Neural cell (in vitro differentiated cells): ENCODE results near the gene SDK1. TPM values are rescaled to one million over a fixed set of nuclear protein-coding genes. Genes with fewer than 3 reads are reported as not detected.

ENCODE experiments used
- H2AFZ ChIP-seq: fragments of 200-600, 300-800 bp; sonication (generic), shearing (Covaris generic); 2 replicates; pipeline ENCODE4 v1.6.0; 2014; ENCODE audit warnings: low read depth, mild to moderate bottlenecking, antibody characterized with exemption, low read length, moderate library complexity
- H3F3A ChIP-seq: fragments of 200-600 bp; shearing (Covaris generic); 2 replicates; pipeline ENCODE4 v1.6.1; 2016; ENCODE audit warnings: mild to moderate bottlenecking, moderate library complexity, mixed read lengths, antibody characterized with exemption, low read length; ENCODE audit not compliant: insufficient read depth, poor library complexity, severe bottlenecking
- H3K27ac ChIP-seq: fragments of 200-600, 300-800 bp; sonication (generic), shearing (Covaris generic); 2 replicates; pipeline ENCODE4 v1.5.1; 2014; ENCODE audit warnings: mild to moderate bottlenecking, low read length, moderate library complexity
- H3K27me3 ChIP-seq: fragments of 300-800, 200-600 bp; sonication (generic), shearing (Covaris generic); 2 replicates; pipeline ENCODE4 v1.6.0; 2014; ENCODE audit warnings: mild to moderate bottlenecking, low read depth, low read length, moderate library complexity; ENCODE audit not compliant: insufficient read depth
- H3K36me3 ChIP-seq: fragments of 300-800, 200-600 bp; sonication (generic), shearing (Covaris generic); 2 replicates; pipeline ENCODE4 v1.5.1; 2014; ENCODE audit warnings: mild to moderate bottlenecking, antibody characterized with exemption, low read length, moderate library complexity; ENCODE audit not compliant: insufficient read depth
- H3K4me2 ChIP-seq: fragments of 300-800, 200-600 bp; sonication (generic), shearing (Covaris generic); 2 replicates; pipeline ENCODE4 v1.6.0; 2014; ENCODE audit warnings: mild to moderate bottlenecking, low read length
- H3K4me3 ChIP-seq: fragments of 300-800, 200-600 bp; sonication (generic), shearing (Covaris generic); 2 replicates; pipeline ENCODE4 v1.5.1; 2014; ENCODE audit warnings: mild to moderate bottlenecking, low read length, moderate library complexity
- H3K79me2 ChIP-seq: fragments of 200-600 bp; shearing (Covaris generic); replicated peaks from 2 replicates; pipeline ENCODE4 v1.6.0; 2014; ENCODE audit warnings: mild to moderate bottlenecking, low read length, moderate library complexity; ENCODE audit not compliant: insufficient read depth
- H3K9ac ChIP-seq: fragments of 300-800, 200-600 bp; sonication (generic), shearing (Covaris generic); 2 replicates; pipeline ENCODE4 v1.6.1; 2016; ENCODE audit warnings: mild to moderate bottlenecking, low read length, mixed read lengths
- H3K9me2 ChIP-seq: fragments of 200-600 bp; shearing (Covaris generic); 2 replicates; pipeline ENCODE4 v1.6.1; 2016; ENCODE audit warnings: mild to moderate bottlenecking, low read length, mixed read lengths; ENCODE audit not compliant: insufficient read depth
- H3K9me3 ChIP-seq: fragments of 200-600, 300-800 bp; sonication (generic), shearing (Covaris generic); 2 replicates; pipeline ENCODE4 v1.6.1; 2016; ENCODE audit warnings: mild to moderate bottlenecking, mixed run types, low read length, moderate library complexity, mixed read lengths
- H4K20me1 ChIP-seq: fragments of 200-600 bp; shearing (Covaris generic); 2 replicates; pipeline ENCODE4 v1.6.1; 2016; ENCODE audit warnings: mild to moderate bottlenecking, mixed run types; ENCODE audit not compliant: insufficient read depth
- EP300 ChIP-seq: fragments of 450-650 bp; conservative IDR thresholded peaks from 2 replicates; pipeline ENCODE4 v1.6.1; 2014; ENCODE audit warnings: antibody characterized with exemption, mild to moderate bottlenecking, moderate library complexity; ENCODE audit not compliant: poor library complexity, severe bottlenecking
- EZH2 ChIP-seq: fragments of 200-600, 300-800 bp; shearing (Covaris generic), sonication (generic); IDR thresholded peaks from 2 replicates; pipeline ENCODE4 v1.6.1; 2014; ENCODE audit warnings: antibody characterized with exemption, low read length, borderline replicate concordance, mild to moderate bottlenecking; ENCODE audit not compliant: insufficient read depth, poor library complexity, severe bottlenecking
- MXI1 ChIP-seq: fragments of 450-650 bp; conservative IDR thresholded peaks from 2 replicates; pipeline ENCODE4 v1.6.1; 2014; ENCODE audit warnings: antibody characterized with exemption, mild to moderate bottlenecking; ENCODE audit not compliant: poor library complexity, severe bottlenecking
- POLR2AphosphoS5 ChIP-seq: IDR thresholded peaks from 2 replicates; pipeline ENCODE4 v1.6.1; 2012
- RAD21 ChIP-seq: fragments of 450-650 bp; conservative IDR thresholded peaks from 2 replicates; pipeline ENCODE4 v1.6.1; 2014; ENCODE audit warnings: antibody characterized with exemption, mild to moderate bottlenecking, moderate library complexity
- SMC3 ChIP-seq: fragments of 450-650 bp; conservative IDR thresholded peaks from 2 replicates; pipeline ENCODE4 v1.6.1; 2014; ENCODE audit warnings: antibody characterized with exemption, mild to moderate bottlenecking, moderate library complexity; ENCODE audit not compliant: poor library complexity
- TAF1 ChIP-seq: IDR thresholded peaks from 2 replicates; pipeline ENCODE4 v1.6.1; 2012; ENCODE audit warnings: low read depth
- polyA plus RNA-seq: library from polyadenylated mRNA; depleted of rRNA; stranded (reverse); fragments of >200 nt; gene quantifications from 2 replicates; pipeline ENCODE4 v1.2.3, GENCODE V29; 2014
- TF ChIP-seq, protein P1 (sequence below): fragments of 450-650 bp; IDR thresholded peaks from 2 replicates; pipeline ENCODE4 v1.5.1; 2014; ENCODE audit warnings: antibody characterized with exemption, mild to moderate bottlenecking, moderate library complexity; ENCODE audit not compliant: poor library complexity, severe bottlenecking
- TF ChIP-seq, protein P2 (sequence below): IDR thresholded peaks from 2 replicates; pipeline ENCODE4 v1.6.1; 2012; ENCODE audit warnings: borderline replicate concordance

Gene SDK1
- polyA plus RNA-seq, 1 donor from 2014 or later, result 2.7 TPM

DNA sequence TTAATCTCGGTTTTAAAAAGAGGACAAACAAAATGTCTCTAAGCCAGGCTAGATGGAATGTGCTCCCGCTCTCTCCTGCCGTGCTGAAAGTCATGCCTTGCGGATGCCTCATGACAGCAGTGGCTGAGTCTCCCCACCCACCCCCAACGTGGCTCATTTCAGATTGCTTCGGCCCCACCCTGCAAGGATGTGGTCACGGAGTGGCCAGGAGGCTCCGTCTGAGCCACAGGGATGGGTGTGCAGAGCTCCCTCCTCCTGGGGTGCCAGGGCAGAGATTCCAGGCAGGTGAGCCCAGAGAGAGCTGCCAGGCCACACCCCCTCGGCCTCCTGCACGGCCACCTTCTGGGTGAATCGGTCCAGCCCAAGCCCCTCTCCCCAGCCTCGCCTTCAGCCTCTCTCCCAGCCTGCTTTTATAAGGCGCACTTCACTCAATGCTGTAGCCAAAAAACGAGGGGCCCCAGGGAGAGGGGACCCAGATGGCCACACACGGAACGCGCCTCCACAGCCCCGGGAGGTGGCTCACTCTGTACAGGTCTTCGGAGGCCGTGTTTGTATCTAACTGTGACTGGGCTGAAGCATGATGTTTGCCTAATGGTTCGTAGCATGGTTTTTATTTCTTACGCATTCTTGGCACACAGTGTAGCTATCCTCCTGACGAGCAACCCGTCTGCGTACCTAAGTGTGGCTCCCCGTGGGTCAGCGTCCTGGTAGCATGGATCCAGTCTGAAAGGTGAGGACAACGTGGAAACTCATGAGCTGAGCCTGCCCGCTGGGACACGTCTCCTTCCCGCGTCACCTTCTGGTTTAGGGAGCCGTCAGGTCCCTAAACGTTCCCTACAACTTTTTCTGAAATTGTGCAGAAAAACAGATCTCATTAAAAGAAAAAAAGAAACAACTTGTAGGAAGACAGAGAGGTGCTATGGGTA is 967.3 kb downstream of the SDK1 start:
- Histone ChIP-seq H3K4me2 (no peak overlapping the region), H4K20me1 (no peaks in the 10 kb centered on the region), H3K4me3 (no peak overlapping the region), H3K27me3 (no peaks in the 10 kb centered on the region), H3K79me2 (no peaks in the 10 kb centered on the region), H3K9ac (no peak overlapping the region), H3F3A (no peaks in the 10 kb centered on the region), H3K27ac (no peak overlapping the region), H3K9me3 (no peaks in the 10 kb centered on the region), H3K36me3 (no peaks in the 10 kb centered on the region), H3K9me2 (no peaks in the 10 kb centered on the region), H2AFZ (no peak overlapping the region)
- no peak for TF ChIP-seq SMC3
- TF ChIP-seq MXI1, result no peak

DNA sequence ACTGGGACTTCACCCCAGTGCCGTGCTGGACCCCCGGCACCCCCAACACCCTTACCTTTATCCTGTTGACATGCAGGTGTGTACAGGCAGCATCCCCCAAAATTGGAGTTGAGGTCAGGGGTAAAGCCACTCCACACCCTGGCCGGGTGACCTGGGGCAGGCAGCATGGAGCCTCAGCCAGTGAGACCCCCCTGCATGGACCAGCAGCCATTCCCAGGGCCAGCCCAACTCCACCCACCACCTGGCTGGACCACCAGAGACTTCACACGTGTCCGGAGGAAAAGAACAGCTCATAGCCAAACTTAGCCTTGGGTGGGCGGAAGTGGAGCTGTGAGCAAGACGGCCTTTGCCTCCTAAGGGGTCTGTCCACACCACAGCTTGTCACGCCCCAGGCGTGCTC is 968.0 kb downstream of the SDK1 start:
- no peak overlapping the region for H3K4me3 ChIP-seq
- no peaks in the 10 kb centered on the region for H3K36me3 ChIP-seq
- TF ChIP-seq SMC3 (no peak), MXI1 (no peak), EZH2 (no peak), TAF1 (no peak), POLR2AphosphoS5 (no peak), EP300 (no peak), RAD21 (no peak)
- TF ChIP-seq, protein P1, sequence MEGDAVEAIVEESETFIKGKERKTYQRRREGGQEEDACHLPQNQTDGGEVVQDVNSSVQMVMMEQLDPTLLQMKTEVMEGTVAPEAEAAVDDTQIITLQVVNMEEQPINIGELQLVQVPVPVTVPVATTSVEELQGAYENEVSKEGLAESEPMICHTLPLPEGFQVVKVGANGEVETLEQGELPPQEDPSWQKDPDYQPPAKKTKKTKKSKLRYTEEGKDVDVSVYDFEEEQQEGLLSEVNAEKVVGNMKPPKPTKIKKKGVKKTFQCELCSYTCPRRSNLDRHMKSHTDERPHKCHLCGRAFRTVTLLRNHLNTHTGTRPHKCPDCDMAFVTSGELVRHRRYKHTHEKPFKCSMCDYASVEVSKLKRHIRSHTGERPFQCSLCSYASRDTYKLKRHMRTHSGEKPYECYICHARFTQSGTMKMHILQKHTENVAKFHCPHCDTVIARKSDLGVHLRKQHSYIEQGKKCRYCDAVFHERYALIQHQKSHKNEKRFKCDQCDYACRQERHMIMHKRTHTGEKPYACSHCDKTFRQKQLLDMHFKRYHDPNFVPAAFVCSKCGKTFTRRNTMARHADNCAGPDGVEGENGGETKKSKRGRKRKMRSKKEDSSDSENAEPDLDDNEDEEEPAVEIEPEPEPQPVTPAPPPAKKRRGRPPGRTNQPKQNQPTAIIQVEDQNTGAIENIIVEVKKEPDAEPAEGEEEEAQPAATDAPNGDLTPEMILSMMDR, result no peak
- TF ChIP-seq, protein P2, sequence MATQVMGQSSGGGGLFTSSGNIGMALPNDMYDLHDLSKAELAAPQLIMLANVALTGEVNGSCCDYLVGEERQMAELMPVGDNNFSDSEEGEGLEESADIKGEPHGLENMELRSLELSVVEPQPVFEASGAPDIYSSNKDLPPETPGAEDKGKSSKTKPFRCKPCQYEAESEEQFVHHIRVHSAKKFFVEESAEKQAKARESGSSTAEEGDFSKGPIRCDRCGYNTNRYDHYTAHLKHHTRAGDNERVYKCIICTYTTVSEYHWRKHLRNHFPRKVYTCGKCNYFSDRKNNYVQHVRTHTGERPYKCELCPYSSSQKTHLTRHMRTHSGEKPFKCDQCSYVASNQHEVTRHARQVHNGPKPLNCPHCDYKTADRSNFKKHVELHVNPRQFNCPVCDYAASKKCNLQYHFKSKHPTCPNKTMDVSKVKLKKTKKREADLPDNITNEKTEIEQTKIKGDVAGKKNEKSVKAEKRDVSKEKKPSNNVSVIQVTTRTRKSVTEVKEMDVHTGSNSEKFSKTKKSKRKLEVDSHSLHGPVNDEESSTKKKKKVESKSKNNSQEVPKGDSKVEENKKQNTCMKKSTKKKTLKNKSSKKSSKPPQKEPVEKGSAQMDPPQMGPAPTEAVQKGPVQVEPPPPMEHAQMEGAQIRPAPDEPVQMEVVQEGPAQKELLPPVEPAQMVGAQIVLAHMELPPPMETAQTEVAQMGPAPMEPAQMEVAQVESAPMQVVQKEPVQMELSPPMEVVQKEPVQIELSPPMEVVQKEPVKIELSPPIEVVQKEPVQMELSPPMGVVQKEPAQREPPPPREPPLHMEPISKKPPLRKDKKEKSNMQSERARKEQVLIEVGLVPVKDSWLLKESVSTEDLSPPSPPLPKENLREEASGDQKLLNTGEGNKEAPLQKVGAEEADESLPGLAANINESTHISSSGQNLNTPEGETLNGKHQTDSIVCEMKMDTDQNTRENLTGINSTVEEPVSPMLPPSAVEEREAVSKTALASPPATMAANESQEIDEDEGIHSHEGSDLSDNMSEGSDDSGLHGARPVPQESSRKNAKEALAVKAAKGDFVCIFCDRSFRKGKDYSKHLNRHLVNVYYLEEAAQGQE, result no peak
- no peak overlapping the region for H3K9ac ChIP-seq
- H3K4me2 ChIP-seq, result no peak overlapping the region
- no peaks in the 10 kb centered on the region for H3K9me3 ChIP-seq
- no peaks in the 10 kb centered on the region for H3K79me2 ChIP-seq
- H3K27me3 ChIP-seq, result no peaks in the 10 kb centered on the region
- H2AFZ ChIP-seq, result no peak overlapping the region
- no peaks in the 10 kb centered on the region for H3K9me2 ChIP-seq
- no peaks in the 10 kb centered on the region for H4K20me1 ChIP-seq
- no peaks in the 10 kb centered on the region for H3F3A ChIP-seq
- H3K27ac ChIP-seq, result no peak overlapping the region
